ENCODE measurements around the gene ZNF425. TPM values are rescaled to one million over a fixed set of nuclear protein-coding genes. Genes with fewer than 3 reads are reported as not detected.
"Not testable (repeated sequence)": the region's sequence is repeated elsewhere in the genome, so short reads cannot be mapped to it uniquely, and the experiment has no call there.

Gene ZNF425
- 3.2 TPM for total RNA-seq

GRCh38 chr7:149125863-149126661 is at the start of gene ZNF425:
Gene ZNF425, minus strand, starts transcription at chr7:149126324. Its CDS starts 111 bp downstream, at chr7:149126213.
- peak; percentile 96 for ATAC-seq
- intact Hi-C loops (cut with DNase I): no loop called here
- DNase-seq (ENCODE audit: low spot score): peak; percentile 96

- intact Hi-C loops (cut with DNase I): no loop called here
- ATAC-seq: no peak
- no peak for DNase-seq (ENCODE audit: low spot score)
These were observed 49.0 kb upstream of the ZNF425 start for GRCh38 chr7:149175150-149175549.

- intact Hi-C loops (cut with DNase I): no loop called here
- DNase-seq (ENCODE audit: low spot score): no peak
- no peak for ATAC-seq
These were observed 46.4 kb upstream of the ZNF425 start for GRCh38 chr7:149172534-149172920.

- ATAC-seq (no peak), DNase-seq (ENCODE audit: low spot score) (no peak)
- intact Hi-C loops (cut with DNase I): no loop called here
These were observed 45.9 kb upstream of the ZNF425 start for GRCh38 chr7:149171892-149172533.

GRCh38 chr7:149166630-149167352 is 40.7 kb upstream of the ZNF425 start:
- ATAC-seq: no peak
- intact Hi-C loops (cut with DNase I): no loop called here
- no peak for DNase-seq (ENCODE audit: low spot score)

GRCh38 chr7:149166142-149166541 is 40.0 kb upstream of the ZNF425 start:
- DNase-seq (ENCODE audit: low spot score): no peak
- intact Hi-C loops (cut with DNase I): no loop called here
- ATAC-seq: no peak

GRCh38 chr7:149161241-149161848 is 35.2 kb upstream of the ZNF425 start:
- intact Hi-C loops (cut with DNase I): no loop called here
- no peak for ATAC-seq
- no peak for DNase-seq (ENCODE audit: low spot score)

- DNase-seq (ENCODE audit: low spot score): no peak
- no peak for ATAC-seq
- intact Hi-C loops (cut with DNase I): no loop called here
These were observed 30.8 kb upstream of the ZNF425 start for GRCh38 chr7:149156898-149157297.

GRCh38 chr7:149154056-149154455 is 27.9 kb upstream of the ZNF425 start:
- intact Hi-C loops (cut with DNase I): no loop called here
- ATAC-seq: no peak
- no peak for DNase-seq (ENCODE audit: low spot score)

GRCh38 chr7:149153346-149153745 is 27.2 kb upstream of the ZNF425 start:
- intact Hi-C loops (cut with DNase I): no loop called here
- DNase-seq (ENCODE audit: low spot score): no peak
- no peak for ATAC-seq

GRCh38 chr7:149150981-149151380 is 24.9 kb upstream of the ZNF425 start:
- ATAC-seq (no peak), DNase-seq (ENCODE audit: low spot score) (no peak)
- intact Hi-C loops (cut with DNase I): no loop called here

- intact Hi-C loops (cut with DNase I): no loop called here
- ATAC-seq: peak; percentile 29
These were observed 21.9 kb upstream of the ZNF425 start for GRCh38 chr7:149147752-149148653.

GRCh38 chr7:149147072-149147751 is 21.1 kb upstream of the ZNF425 start, which contains the start of gene ZNF398:
Gene ZNF398, plus strand, starts transcription at chr7:149147453. Its CDS starts 290 bp downstream, at chr7:149147743.
- DNase-seq (ENCODE audit: low spot score) (peak; percentile 83), ATAC-seq (peak; percentile 92)
- intact Hi-C loops (cut with DNase I): no loop called here

More at GRCh38 chr7:149147752-149148653, 21.9 kb upstream of the ZNF425 start:
- peak; percentile 69 for DNase-seq (ENCODE audit: low spot score)

- intact Hi-C loops (cut with DNase I): no loop called here
- DNase-seq (ENCODE audit: low spot score): no peak
- no peak for ATAC-seq
These were observed 19.1 kb upstream of the ZNF425 start for GRCh38 chr7:149145031-149145845.

- intact Hi-C loops (cut with DNase I); DNase-seq (ENCODE audit: low spot score); ATAC-seq: not testable (repeated sequence)
These were observed 18.4 kb upstream of the ZNF425 start for GRCh38 chr7:149144436-149144922.

GRCh38 chr7:149141893-149142292 is 15.8 kb upstream of the ZNF425 start:
- no peak for DNase-seq (ENCODE audit: low spot score)
- intact Hi-C loops (cut with DNase I): no loop called here
- no peak for ATAC-seq

- ATAC-seq (no peak), DNase-seq (ENCODE audit: low spot score) (no peak)
These were observed 14.7 kb upstream of the ZNF425 start for GRCh38 chr7:149140831-149141230.

More at GRCh38 chr7:149140831-149141230, 14.7 kb upstream of the ZNF425 start:
- intact Hi-C loops (cut with DNase I): no loop called here

Measured in sciatic nerve (tissue), 2 donors.